Muscle of back (tissue), 11 donors: ENCODE data around the gene EMP1. TPM values are rescaled to one million over a fixed set of nuclear protein-coding genes. Genes with fewer than 3 reads are reported as not detected.
A peak's percentile ranks its signal among the peaks of the same experiment; 100 is the strongest.
"Not testable (repeated sequence)": the region's sequence is repeated elsewhere in the genome, so short reads cannot be mapped to it uniquely, and the experiment has no call there.

Source experiments
- DNase-seq, 3 donors: peaks; one replicate each; pipeline versions ENCODE4 v3.0.0 to v3.0.0-alpha.2; 2013
- polyA plus RNA-seq, 10 donors: library from polyadenylated mRNA; unstranded; fragments of 120-200 nt; gene quantifications; one replicate each; pipeline ENCODE4 v1.2.1, GENCODE V29; 2013; ENCODE audit not compliant: insufficient read length in 10 of 10

The EMP1 gene
- polyA plus RNA-seq, 10 donors, result 159 to 263 (median 200) TPM

DNA sequence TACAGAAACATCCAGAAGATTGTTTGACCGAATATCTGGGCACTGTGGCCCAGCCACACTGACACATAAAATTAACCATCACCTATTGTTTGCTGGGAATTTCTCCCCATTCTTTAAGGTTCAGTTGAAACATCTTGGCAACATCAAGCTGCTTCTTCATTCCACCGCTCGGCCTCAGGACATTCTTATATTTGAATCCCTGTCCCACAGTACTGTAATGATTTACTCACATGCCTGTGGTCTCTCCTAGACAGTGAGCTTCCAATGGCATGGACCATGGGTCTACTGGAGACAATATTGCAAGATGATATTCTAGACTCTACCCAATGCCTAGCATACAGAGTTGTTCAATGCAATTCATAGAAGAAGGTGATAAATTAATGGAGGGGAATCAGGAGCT is 56.1 kb downstream of the EMP1 start:
- no peak for DNase-seq

DNA sequence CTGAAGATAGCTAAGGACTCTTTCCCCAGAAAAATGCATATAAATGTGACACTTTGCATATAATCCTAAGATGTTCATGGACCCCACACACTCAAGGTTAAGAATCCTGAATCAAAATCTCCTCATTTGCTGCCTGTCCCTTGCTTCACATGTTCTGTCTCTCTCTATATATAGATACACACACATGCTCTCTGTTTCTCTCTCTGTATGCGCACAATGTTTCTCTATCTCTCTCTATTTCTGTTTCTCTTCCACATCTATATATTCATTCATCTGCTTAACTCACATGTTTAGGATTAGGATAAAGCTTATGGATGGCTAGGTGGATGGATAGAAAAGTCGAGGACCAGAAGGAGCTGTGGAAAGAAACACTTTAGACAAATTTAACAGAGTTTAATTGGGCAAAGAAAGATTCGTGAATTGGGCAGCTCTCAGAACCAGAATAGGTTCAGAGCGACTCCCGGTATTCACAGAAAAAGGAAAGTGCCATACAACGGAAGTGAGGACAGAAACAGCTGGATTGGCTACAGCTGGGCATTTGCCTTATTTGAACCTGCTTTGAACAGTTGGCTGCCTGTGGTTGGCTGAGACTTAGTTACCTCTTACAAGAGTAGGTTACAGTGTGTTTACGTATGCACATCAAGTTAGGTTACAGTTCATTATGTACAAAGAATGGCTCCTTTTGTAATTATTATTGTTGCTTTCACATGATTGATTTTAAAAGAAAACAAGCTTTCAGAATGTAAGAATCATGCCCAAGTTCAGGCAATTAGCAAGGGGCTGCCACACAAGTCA is 57.6 kb downstream of the EMP1 start:
- no peak for DNase-seq

GRCh38 chr12:13255792-13256691 is 59.5 kb downstream of the EMP1 start:
- peak; percentile 92 to 96 (median 95) for DNase-seq

DNA sequence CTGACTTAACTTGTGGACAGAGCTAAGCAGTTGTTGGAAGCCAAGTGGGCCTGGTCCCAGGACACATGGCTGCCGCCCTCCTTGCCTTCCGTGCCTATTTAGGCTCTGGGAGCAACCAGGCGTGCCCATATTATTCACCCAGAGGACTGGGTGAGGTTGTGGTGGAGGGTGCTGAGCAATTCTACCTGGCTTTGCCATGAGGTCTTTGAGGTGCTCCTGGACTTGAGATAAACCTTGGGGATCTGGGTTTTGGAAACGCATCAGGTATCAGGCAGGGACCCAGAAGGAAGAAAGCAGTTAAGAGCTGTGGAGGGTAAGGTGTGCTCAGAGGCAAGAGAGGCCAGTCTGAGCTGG is 60.1 kb downstream of the EMP1 start:
- DNase-seq, result no peak

DNA sequence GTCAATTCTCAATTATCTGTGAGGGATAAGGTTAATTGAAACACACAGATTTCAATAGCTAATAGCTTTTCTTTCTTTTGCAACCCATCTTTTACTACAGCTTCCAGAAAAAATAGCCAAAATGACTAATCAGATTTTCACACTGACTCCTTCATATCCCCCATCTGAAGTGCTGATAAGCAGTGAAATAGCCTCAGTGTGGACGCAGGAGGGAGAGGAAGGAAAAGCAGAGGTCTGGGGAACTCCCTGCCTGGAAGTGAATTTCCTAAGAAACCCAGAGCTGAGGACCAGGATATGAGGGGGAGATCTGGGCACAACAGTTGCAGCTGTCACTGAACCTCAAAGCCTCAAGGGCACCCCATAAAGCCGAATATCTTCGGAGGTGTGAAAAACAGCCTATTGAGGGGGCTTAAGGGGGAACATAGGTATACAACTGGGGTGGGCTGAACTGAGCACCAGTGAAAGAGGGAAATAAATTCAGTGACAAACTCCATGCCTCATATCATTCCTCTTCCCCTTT is 60.9 kb downstream of the EMP1 start:
- peak in 1 of 3 donors; percentile 13 for DNase-seq

DNA sequence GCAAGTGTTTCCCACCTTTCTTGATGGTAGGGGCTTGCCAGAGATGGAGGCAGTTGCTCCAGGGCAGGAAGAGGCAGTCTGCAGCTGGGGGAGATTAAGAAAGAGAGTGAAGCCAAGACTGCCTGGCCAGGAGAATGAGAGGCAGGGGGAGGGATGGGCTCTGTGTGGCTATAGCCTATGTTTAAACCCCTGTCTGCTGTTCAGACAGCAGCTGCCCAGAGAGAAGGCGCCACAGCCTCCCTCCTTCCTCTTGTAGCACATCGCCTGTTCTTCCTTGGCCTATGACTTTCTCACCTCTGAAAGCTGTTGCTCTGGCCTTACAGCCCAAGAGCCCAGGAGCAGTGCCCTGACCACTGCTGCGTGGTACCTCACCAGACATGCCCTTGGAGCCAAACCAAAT is 61.7 kb downstream of the EMP1 start:
- DNase-seq, result peak in 2 of 3 donors; percentile 60 to 86

- peak in 1 of 3 donors; percentile 13 for DNase-seq
Observed at GRCh38 chr12:13258717-13259119, 62.2 kb downstream of the EMP1 start.

- not testable (repeated sequence) for DNase-seq
Observed at GRCh38 chr12:13259625-13260024, 63.1 kb downstream of the EMP1 start.

- not testable (repeated sequence) for DNase-seq
Observed at GRCh38 chr12:13267826-13268225, 71.3 kb downstream of the EMP1 start.

GRCh38 chr12:13268581-13268980 is 72.1 kb downstream of the EMP1 start:
- no peak for DNase-seq

Other genes with a start within 250 kb of the EMP1 start
- under 1 TPM in 4 of 10 donors, not detected in 6; 0.29 to 0.63 (median 0.42) TPM for gene GPRC5D, start 244.6 kb upstream of the EMP1 start, polyA plus RNA-seq
- gene HEBP1, start 196.5 kb upstream of the EMP1 start, polyA plus RNA-seq, result 10 to 100 TPM; 38.0 to 56.2 (median 44.1) TPM
- 1 to 10 TPM; 3.5 to 7.1 (median 5.2) TPM for gene FAM234B, start 152.3 kb upstream of the EMP1 start, polyA plus RNA-seq
- 10 to 100 TPM in 3 of 10 donors, 1 to 10 TPM in 7; 6.8 to 18.5 (median 8.8) TPM for gene GSG1, start 93.1 kb upstream of the EMP1 start, polyA plus RNA-seq